ENCODE data around the gene SLC16A12.
"Not testable (repeated sequence)": the region's sequence is repeated elsewhere in the genome, so short reads cannot be mapped to it uniquely, and the experiment has no call there.

The SLC16A12 gene

DNA sequence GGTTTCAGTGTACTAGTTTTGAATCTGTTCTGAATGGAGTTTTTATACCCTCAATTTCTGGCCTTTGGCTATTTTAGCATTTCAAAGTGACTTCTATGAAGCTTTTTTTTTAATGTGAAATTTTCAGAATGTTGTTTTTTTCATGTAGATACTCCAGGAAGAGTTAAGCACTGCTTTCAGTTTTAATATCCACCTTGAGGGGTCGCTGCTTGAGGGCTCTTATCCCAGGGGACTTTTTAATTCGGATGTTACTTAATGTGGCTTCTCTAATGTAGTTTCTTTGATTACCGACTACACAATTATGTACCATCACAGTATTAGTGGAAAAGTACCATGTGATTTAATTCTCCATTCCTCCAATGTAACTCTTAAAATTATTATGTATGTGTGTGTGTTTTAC, 115.8 kb downstream of the SLC16A12 start:
- no peak for DNase-seq (ENCODE audit: low read depth)

DNA sequence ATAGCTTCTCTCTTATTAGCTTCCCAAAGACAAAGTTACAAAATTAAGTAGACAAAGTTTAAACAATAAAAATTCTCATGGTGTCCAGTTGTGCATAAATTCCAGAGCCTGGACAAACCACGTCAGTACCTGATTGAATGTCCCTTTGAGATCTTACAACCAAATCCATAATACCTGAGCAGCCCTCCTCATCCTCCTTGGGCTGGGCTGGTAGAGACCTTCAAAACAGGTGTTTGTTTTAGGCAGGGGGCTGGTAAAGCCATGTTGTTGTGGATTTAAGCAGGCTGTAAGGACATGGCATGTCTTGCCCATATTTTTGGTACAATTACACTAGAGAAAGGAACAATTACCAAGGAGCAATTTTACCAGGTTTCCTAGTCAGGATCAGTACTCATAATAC, 118.9 kb downstream of the SLC16A12 start:
- no peak for DNase-seq (ENCODE audit: low read depth)

DNA sequence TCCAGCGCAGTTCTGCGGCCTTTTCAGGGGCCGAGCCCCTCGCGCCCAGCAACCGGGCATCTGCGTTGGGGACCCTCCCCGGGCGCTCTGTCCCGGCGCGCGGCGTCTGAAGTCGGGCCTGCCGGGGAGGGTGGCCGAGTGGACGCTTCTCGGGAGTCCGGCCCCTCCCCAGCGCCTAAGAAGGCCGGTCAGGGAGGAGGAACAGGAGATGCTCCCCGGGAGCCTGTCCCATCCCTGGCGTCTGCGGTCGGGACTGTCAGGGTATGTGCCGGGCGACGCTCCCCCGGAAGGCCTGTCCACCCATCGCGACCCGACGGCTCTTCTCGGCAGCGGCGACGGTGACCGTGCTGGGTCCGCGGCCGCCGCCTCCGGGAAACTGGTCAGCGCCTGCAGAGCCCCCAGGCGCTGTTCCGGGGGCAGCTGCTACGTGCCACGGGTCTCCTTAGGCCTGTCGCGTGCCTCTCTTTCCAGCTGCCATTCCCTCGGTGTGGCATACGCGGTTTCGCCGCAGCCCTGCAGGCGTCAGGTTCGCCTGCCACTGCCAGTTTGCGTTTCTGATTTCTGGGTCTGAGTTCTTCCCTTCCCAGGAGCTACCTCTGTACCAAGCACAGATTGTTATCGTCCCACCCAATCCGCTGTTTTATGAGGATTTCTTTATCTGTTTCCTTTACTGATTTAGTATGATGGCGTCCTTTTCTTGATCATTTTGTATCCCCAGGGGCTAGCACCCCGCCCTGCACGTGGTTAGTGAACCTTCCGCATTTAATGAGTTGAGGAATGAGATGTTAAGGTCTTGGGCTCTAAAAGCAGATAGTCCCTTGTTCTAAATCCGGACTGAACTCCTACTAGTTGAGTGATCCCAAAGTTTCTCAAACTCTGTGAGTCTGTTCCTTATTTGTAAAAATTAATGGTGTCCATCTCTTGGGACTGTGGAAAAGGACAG, 120.2 kb downstream of the SLC16A12 start:
- DNase-seq (ENCODE audit: low read depth), result no peak

DNA sequence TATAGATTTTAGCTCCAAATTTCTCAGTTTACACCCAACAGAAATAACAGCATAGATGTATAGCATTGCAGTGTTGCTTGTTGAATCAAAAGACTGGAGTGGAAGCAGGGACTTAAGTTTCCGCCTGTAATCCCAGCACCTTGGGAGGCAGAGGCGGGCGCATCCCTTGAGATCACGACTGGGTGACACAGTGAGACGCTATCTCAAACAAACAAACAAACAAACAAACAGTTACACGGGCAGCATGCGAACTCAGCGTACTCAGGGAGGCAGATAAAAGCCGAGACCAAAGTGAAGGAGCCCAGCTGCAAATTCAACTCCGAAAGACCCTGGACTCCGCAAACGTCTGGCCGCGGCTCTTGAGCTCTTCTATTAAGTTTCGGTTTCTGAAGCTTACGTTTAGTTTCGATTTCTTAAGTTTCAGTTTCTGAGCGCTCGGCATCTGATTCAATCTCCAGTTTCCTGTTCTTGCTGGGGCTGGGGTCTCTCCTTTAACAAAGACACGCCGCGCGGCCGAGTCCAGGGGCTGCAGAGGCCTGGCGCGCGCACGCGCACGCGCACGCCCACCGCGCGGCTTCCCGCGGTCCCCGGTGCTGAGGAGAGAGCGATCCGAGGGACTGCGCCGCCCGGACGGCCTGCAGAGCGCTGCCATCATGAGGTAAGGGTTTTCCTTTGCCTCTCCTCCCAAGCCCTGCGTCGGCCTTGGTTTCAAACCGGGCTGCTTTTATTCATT, 121.1 kb downstream of the SLC16A12 start, which contains the start of gene IFIT5:
Gene IFIT5 (plus strand): TSS at position 423 of the 733 bp plus-strand sequence. CDS start 231 bp downstream, at position 654.
- DNase-seq (ENCODE audit: low read depth), result peak; percentile 38

DNA sequence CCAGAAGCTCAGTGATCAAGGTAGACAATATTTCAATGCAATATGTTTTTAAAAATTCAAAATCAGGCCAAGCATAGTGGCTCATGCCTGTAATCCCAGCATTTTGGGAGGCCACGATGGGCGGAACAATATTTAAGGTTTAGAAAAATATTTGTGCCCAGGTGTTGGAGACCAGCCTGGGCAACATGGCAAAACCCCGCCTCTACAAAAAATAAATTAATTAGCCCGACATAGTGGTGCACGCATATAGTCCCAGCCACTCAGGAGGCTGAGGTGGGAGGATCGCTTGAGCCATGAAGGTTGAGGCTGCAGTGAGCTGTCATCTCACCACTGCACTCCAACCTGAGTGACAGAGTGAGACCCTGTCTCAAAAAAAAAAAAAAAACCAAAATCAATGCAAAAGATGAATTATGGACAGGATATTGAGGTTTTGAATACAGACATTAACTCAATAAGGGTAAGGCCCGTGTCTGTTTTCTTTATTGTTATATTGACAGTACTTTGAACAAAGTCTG, 121.9 kb downstream of the SLC16A12 start:
- DNase-seq (ENCODE audit: low read depth), result no peak

DNA sequence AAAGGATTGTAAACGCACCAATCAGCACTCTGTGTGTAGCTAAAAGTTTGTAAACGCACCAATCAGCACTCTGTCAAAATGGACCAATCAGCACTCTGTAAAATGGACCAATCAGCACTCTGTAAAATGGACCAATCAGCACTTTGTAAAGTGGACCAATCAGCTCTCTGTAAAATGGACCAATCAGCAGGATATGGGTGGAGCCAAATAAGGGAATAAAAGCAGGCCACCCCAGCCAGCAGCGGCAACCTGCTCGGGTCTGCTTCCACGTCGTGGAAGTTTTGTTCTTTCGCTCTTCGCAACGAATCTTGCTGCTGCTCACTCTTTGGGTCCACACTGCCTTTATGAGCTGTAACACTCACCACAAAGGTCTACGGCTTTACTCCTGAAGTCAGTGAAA, 123.1 kb downstream of the SLC16A12 start:
- not testable (repeated sequence) for DNase-seq (ENCODE audit: low read depth)

DNA sequence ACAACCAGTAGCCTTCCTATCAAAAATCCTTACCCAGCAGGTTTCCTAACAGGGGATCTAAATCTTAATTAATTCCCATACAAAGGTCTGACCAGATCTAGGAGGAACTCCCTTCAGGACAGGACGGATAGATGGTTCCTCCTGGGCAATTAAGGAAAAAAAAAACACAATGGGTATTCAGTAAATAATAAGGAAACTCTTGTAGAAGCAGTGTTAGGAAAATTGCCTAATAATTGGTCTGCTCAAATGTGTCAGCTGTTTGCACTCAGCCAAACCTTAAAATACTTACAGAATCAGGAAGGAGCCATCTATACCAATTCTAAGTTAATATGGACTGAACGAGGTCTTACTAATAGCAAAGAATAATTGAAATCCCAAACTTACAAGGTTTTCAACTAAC, 124.3 kb downstream of the SLC16A12 start:
- DNase-seq (ENCODE audit: low read depth), result not testable (repeated sequence)

DNA sequence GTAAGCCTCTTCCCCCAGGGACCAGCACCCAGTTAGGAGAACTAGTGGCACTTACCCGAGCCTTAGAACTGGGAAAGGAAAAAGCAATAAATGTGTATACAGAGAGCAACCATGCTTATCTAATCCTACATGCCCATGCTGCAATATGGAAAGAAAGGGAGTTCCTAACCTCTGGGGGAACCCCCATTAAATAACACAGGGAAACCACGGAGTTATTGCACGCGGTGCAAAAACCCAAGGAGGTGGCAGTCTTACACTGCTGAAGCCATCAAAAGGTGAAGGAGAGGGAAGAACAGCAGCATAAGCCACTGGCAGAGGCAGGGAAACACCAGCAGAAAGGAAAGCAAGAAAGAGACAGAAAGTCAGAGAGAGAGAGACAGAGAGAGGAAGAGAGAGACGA, 124.8 kb downstream of the SLC16A12 start:
- not testable (repeated sequence) for DNase-seq (ENCODE audit: low read depth)

DNA sequence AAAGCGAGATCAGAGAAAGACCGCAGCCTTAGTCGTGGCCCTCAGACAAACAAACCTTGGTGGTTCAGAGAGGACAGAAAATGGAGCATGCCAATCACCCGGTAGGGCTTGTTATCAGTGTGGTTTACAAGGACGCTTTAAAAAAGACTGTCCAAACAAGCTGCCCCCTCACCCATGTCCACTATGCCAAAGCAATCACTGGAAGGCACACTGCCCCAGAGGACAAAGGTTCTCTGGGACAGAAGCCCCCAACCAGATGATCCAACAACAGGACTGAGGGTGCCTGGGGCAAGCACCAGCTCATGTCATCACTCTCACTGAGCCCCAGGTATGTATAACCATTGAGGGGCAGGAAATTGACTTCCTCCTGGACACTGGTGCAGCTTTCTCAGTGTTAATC, 126.1 kb downstream of the SLC16A12 start:
- DNase-seq (ENCODE audit: low read depth), result not testable (repeated sequence)

DNA sequence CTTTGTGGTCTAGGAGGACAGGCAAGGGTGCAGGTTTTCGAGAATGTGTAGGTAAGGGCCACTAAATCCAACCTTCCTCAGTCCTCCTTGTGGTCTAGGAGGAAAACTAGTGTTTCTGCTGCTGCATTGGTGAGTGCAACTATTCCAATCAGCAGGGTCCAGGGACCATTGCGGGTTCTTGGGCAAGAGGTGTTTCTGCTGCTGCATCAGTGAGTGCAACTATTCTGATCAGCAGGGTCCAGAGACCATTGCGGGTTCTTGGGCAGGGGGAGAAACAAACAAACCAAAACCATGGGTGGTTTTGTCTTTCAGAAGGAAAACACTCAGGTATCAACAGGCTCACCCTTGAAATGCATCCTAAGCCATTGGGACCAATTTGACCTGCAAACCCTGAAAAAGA, 127.6 kb downstream of the SLC16A12 start:
- DNase-seq (ENCODE audit: low read depth), result not testable (repeated sequence)

DNA sequence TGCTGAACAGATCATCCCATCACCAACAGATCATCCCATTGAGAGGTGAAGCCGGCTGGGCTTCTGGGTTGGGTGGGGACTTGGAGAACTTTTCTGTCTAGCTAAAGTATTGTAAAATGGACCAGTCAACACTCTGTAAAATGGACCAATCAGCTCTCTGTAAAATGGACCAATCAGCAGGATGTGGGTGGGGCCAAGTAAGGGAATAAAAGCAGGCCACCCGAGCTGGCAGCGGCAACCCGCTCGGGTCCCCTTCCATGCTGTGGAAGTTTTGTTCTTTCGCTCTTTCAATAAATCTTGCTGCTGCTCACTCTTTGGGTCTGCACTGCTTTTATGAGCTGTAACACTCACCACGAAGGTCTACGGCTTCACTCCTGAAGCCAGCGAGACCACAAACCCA, 129.2 kb downstream of the SLC16A12 start:
- not testable (repeated sequence) for DNase-seq (ENCODE audit: low read depth)

DNA sequence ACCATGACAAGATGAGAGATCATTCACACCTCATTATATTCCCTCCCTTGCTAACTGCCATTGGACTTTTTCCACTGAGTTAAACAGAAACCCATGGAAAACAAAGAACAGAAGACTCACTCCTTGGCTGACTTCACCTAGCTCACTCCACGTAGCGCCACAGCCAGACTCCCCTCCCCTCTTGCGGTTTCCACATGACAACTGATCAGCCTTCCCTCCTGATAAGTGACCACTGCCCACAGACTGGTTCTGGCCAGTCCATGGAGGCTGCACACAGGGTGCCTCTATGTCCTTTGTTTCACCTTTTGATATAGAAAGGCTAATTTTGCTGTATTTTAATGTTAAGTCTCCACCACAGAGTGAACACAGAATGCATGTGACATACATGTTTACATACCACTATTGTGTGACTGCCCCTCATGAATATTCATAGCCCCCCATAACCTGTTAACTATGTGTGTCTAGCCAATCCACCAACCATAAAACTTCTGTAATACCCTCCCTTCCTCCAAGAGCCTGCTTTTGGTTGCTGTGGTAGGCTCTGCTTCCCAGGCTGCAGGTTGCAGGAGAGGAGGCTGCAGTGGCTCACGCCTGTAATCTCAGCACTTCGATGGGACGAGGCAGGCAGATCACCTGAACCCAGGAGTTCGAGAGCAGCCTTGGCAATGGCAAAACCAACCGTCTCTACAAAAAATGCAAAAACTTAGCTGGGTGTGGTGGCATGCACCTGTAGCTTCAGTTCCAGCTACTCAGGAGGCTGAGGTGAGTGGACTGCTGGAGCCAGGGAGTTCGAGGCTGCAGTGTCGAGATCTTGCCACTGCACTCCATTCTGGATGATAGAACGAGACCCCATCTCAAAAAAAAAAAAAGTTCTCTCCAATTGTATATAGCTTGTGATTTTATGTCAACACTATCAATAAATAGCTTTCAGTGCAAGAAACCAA, 131.0 kb downstream of the SLC16A12 start:
- no peak for DNase-seq (ENCODE audit: low read depth)

DNA sequence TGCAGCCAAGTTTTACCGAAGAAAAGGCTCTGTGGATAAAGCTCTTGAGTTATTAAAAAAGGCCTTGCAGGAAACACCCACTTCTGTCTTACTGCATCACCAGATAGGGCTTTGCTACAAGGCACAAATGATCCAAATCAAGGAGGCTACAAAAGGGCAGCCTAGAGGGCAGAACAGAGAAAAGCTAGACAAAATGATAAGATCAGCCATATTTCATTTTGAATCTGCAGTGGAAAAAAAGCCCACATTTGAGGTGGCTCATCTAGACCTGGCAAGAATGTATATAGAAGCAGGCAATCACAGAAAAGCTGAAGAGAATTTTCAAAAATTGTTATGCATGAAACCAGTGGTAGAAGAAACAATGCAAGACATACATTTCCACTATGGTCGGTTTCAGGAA, 132.4 kb downstream of the SLC16A12 start:
- no peak for DNase-seq (ENCODE audit: low read depth)

DNA sequence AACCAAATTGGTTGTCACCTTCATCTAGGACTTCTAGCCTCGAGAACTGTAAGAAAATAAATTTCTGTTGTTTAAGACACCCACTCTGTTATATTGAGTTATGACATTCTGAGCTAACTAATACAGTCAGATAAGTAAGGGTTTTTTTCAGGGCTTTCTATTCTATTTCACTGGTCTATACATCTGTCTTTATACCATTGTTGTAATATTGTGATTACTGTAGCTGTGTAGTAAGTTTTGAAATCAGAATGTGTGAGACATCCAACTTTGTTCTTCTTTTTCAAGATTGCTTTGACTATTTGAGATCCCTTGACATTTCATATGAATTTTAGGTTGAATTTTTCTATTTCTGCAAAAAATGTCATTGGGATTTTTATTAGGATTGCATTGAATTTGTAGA, 135.4 kb downstream of the SLC16A12 start:
- DNase-seq (ENCODE audit: low read depth), result no peak

DNA sequence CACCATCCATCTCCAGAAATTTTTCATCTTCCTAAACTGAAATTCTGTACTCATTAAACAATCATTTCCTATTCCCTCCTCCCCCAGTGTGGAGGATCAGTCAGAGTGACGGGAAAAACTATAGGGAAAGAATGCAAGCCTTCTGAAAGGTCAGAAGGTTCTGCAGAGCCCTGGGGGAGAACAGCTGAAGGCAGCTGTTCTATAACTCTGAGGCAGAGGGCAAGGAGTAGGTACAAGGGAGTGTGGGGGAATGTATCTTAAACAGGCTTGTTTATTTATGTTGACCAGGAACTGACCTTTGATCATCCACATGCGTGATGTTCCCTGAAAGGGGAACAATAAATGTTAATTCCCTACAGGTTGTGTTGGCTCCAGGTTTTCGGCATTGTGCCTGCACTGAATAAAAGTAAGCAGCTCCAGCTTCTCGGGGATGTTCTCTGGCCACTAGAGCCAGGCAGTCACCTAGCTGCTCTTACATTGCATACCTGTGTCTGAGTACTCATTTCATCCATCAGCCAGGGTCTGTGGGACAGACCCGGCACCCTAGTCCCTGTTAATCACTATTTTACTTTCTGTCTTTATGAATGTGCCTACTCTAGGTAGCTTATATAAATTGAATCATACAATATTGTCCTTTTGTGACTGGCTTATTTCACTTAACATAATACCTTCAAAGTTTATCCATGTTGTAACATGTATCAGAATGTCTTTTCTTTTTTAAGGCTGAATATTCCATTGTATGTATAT, 137.2 kb downstream of the SLC16A12 start:
- no peak for DNase-seq (ENCODE audit: low read depth)

DNA sequence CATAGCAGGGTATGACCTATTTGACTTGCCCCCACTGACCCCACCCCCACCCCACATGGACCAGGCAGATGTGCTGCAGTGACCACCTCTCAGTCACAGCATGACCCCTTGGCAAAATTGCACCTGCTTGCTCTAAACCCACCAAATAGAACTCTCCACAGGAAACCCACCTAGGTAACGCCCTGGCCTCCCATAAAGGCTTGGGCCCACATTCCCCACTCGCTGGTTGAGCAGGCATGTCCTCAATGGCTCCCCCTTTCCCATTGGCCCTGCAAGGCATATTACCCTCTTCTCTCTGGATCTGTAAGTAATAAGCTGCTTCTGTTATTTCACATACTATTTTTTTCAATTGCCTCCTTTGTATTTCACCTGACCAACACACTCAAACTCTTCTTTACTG, 140.3 kb downstream of the SLC16A12 start:
- DNase-seq (ENCODE audit: low read depth), result no peak

DNA sequence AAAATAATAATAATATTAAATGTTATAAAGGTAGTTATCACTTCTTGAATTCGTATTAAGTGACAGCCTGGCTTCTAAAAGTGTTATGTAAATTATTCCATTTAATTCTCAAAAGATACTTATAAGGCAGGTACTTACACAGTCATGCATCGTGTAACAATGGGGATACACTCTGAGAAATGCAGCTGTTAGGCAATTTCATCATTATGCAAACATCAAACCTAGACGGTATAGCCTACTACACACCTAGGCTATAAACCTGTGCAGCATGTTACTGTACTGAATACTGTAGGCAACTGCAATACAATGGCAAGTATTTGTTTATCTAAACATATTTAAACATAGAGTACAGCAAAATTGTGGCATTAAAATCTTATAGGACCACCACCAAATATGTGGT, 141.5 kb downstream of the SLC16A12 start:
- DNase-seq (ENCODE audit: low read depth), result no peak

DNA sequence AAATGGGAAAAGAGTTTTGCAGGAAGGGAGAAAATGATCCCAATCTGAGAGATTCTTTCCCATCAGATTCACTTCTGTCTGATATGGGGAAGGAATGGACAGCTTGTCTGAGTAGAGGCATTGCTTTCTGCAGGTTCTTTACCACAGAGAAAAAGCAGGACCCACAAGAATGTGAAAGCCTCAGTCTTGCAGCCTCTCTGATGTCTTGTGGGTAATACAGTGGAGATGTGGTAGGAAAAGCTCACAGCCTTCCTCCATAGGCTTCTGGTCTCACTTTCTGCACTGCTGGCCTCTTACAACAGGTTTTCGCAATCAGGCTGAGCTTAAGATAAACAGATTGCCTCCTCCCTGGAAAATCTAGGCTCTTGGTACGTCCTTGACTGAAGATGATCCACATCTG, 142.4 kb downstream of the SLC16A12 start:
- DNase-seq (ENCODE audit: low read depth), result no peak

DNA sequence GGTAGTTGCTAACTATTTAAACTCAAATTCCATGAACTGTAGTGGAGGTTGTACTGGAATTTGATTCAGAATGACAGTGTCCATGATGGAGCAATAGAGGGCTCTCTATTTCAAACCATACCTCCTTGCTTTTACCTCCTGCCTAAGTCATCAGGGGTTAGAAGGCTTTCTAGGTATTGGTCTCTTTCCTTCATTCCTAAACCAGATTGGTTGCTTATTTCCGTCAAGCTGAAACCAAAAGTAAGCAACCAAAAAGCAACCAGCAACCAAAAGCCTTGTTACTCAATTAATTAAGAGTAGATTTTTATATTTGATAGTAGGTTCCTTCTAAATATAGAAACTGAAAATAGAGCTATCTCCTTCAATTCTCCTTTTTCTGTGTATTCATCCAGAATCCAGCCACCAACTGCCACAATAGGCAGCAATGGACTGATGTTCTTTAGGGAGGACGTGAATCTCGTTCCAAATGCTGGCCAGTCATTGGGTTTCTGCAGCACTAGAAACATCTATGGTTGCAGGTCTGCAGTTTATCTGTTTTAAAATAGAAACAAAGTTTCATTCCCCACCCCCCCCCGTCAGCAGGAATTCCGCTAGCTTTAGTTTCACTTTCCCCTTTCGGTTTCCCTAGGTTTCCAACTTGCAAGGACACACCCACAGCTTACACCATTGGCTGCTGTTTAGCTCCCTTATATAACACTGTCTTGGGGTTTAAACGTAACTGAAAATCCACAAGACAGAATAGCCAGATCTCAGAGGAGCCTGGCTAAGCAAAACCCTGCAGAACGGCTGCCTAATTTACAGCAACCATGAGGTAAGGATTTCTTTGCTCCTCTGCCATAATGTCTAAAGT, 143.3 kb downstream of the SLC16A12 start, which contains the start of gene IFIT1:
Gene IFIT1 (plus strand): TSS at position 717 of the 850 bp plus-strand sequence. CDS start 90 bp downstream, at position 807.
- DNase-seq (ENCODE audit: low read depth), result peak; percentile 25

DNA sequence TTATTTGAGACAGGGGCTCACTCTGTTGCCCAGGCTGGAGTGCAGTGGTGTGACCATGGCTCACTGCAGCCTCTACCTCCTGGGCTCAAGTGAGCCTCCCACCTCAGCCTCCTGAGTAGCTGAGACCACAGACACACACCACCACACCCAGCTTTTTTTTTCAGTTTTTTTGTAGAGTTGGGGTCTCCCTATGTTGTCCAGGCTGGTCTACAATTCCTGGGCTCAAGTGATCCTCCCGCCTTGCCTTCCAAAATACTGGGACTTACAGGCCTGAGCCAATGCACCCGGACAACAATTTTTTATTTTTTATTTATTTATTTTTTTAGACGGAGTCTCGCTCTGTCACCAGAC, 144.2 kb downstream of the SLC16A12 start:
- not testable (repeated sequence) for DNase-seq (ENCODE audit: low read depth)

Data from stimulated activated CD8-positive, alpha-beta memory T cell treated with anti-CD3 and anti-CD28 coated beads, Interleukin-12 subunit alpha, Interleukin-12 subunit beta, amount 100 ng/mL, for 1 hour (primary cell).